Pancreas (tissue), 10 donors: ENCODE data around the gene TARM1. TPM values are rescaled to one million over a fixed set of nuclear protein-coding genes. Genes with fewer than 3 reads are reported as not detected.
A peak's percentile ranks its signal among the peaks of the same experiment; 100 is the strongest.

ENCODE experiments used
- ATAC-seq, 4 donors: fragments of 200-7000 bp; cut with Tn5 transposase; one replicate each; pipeline versions ENCODE4 v1.8.0 to v1.9.1; 2020; ENCODE audit warnings: mild to moderate bottlenecking in 4 of 4, moderate library complexity in 4 of 4
- DNase-seq, 6 donors: peaks; one replicate each; pipeline ENCODE4 v3.0.0-alpha.2; 2020
- FAIRE-seq: peaks from 2 replicates; lab custom pipeline; 2012; peaks lifted over from hg19 to GRCh38; lab: Jason Lieb, UNC
- H3K27ac ChIP-seq, 4 donors: fragments of 200-600 bp; sonication (generic); 1 replicate in 3 of 4; 2 replicates in 1 of 4; pipeline versions ENCODE4 v1.5.0 to v1.8.0; 2020
- H3K27me3 ChIP-seq, 4 donors: fragments of 200-600 bp; one replicate each; pipeline ENCODE4 v1.8.0; 2021
- H3K36me3 ChIP-seq, 3 donors: fragments of 200-600 bp; sonication (generic) in 1 of 3; one replicate each; pipeline versions ENCODE4 v1.5.0 to v1.8.0; 2020 to 2021
- H3K4me1 ChIP-seq, 3 donors: fragments of 200-600 bp; one replicate each; pipeline ENCODE4 v1.8.0; 2021
- H3K4me3 ChIP-seq, 4 donors: fragments of 200-600 bp; sonication (generic) in 2 of 4; one replicate each; pipeline versions ENCODE4 v1.5.0 to v1.8.0; 2020 to 2021
- H3K9me3 ChIP-seq, 4 donors: fragments of 200-600 bp; one replicate each; pipeline ENCODE4 v1.8.0; 2021
- WGBS, 2 donors: extraction: QIAGEN DNeasy Blood & Tissue Kit; methylation state at CpG; one replicate each; pipeline ENCODE4 v1.1.7; 2013; 5-methylcytosine and 5-hydroxymethylcytosine counted together
- intact Hi-C, 3 donors: fragments of 100-400 bp; cut with DNase I; formaldehyde crosslinking; loops; one replicate each; pipeline versions ENCODE4 v1.11.1 to v1.14.2; 2022
- polyA plus RNA-seq, 2 donors: library from polyadenylated mRNA; stranded (reverse); fragments of 200-250 nt; gene quantifications; one replicate each; pipeline ENCODE4 v1.2.3, GENCODE V29; 2013
- total RNA-seq, 6 donors: library from RNA; stranded (reverse); fragmentation: NEBNext Ultra II Directional in 4 of 6; extraction: Animal tissue kit (Norgen Biotek cat#: 25700) in 4 of 6; gene quantifications; one replicate each; pipeline versions ENCODE4 v1.2.1 to v1.2.4, GENCODE V29; 2021 to 2023
- TF ChIP-seq, protein P1 (sequence below), 4 donors: fragments of 200-600 bp; sonication (generic) in 3 of 4; IDR thresholded peaks; one replicate each; pipeline versions ENCODE4 v1.5.0 to v1.8.0; 2021; ENCODE audit warnings: antibody characterized with exemption in 4 of 4
- donor health status: healthy with polysubstance abuse.
- donor health status: DM: no; HTN: no; CAD: no; lungs with moderate emphysema.
- donor health status: DM: no; HTN: no; CAD: no.
- donor health status: control.
- donor health status: control.
- donor health status: Bipolar disorder and iron deficiency.
- donor health status: DM: yes; HTN: yes; CAD: no.
- donor health status: DM: no; HTN: no; CAD: no.
- donor health status: DM: no; HTN: no; CAD: no.
- donor health status: DM: yes; HTN: yes; CAD: no.

The TARM1 gene
- total and polyA plus RNA-seq, 8 donors: not detected

DNA sequence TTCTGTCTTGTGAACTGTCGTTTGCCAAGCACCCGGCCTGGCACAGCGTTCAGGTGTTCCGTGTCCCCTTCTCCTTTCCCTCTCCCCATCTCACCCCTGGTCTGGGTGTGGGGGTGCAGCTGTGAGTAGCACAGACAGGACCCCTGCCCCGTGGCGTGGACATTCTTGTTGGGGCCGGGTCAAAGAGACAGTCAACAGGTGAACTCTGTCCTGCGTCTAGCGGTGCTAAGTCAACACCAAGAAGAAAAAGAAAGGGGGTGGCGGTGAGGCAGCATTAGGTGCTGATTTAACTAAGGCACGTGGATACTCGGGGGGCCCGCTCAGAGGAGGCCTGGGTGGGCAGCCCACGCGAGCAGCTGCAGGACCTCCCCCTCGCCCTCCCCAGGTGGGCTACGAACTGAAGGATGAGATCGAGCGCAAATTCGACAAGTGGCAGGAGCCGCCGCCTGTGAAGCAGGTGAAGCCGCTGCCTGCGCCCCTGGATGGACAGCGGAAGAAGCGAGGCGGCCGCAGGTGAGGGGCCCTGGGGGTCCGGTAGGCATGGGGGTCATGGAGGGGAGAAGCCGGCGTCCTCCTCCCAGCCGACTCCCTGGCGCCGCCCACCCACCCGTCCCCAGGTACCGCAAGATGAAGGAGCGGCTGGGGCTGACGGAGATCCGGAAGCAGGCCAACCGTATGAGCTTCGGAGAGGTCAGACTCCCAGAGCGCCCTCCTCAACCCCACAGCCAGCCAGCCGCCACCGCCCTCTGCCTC lies 46.7 kb upstream of the TARM1 start:
- Histone ChIP-seq H3K27me3 (no peaks in the 10 kb centered on the region), H3K27ac (no peak overlapping the region), H3K4me3 (no peak overlapping the region), H3K4me1 (no peaks in the 10 kb centered on the region), H3K36me3 (peaks cover 7 to 51% (median 42%) of the 10 kb centered on the region in 3 donors), H3K9me3 (no peaks in the 10 kb centered on the region)
- 91 to 92% methylated on average over 42 to 44 of the region's 44 CpGs for WGBS, 2 donors
- no peak for FAIRE-seq
- TF ChIP-seq, protein P1, sequence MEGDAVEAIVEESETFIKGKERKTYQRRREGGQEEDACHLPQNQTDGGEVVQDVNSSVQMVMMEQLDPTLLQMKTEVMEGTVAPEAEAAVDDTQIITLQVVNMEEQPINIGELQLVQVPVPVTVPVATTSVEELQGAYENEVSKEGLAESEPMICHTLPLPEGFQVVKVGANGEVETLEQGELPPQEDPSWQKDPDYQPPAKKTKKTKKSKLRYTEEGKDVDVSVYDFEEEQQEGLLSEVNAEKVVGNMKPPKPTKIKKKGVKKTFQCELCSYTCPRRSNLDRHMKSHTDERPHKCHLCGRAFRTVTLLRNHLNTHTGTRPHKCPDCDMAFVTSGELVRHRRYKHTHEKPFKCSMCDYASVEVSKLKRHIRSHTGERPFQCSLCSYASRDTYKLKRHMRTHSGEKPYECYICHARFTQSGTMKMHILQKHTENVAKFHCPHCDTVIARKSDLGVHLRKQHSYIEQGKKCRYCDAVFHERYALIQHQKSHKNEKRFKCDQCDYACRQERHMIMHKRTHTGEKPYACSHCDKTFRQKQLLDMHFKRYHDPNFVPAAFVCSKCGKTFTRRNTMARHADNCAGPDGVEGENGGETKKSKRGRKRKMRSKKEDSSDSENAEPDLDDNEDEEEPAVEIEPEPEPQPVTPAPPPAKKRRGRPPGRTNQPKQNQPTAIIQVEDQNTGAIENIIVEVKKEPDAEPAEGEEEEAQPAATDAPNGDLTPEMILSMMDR (IDR thresholded peaks at IDR 0.05): no peak
- peak in 2 of 6 donors; percentile 30 to 53 for DNase-seq
- no peak for ATAC-seq
- intact Hi-C loops: no loop called here

DNA sequence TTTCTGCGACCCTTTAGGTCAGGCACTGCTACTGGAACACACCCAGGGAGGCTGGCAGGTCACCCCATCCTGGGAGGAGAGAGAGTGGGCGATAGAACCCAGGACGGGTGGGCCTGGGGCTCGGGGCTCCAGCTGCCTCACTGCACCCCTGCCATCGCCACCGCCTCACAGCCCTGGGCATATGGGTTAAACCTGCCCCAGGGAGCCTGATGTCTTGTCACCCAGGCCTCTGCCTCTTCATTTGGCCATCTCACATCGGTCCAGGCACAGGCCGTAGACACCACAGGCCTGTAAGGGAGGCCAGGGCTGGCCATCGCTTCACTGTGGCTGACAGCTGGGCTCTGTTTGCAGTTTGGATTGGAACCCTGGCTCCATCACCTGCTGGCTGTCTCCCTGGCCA lies 44.5 kb upstream of the TARM1 start:
- TF ChIP-seq, protein P1 (IDR thresholded peaks at IDR 0.05): no peak
- WGBS, 2 donors: 85 to 90% methylated on average over 9 of the region's 9 CpGs
- no peak for ATAC-seq
- intact Hi-C loops: no loop called here
- Histone ChIP-seq H3K9me3 (no peaks in the 10 kb centered on the region), H3K4me1 (no peaks in the 10 kb centered on the region), H3K27me3 (no peaks in the 10 kb centered on the region), H3K36me3 (peaks cover 7 to 63% (median 48%) of the 10 kb centered on the region in 3 donors), H3K27ac (no peak overlapping the region), H3K4me3 (no peak overlapping the region)
- DNase-seq: peak in 2 of 6 donors; percentile 23 to 38
- FAIRE-seq: no peak

DNA sequence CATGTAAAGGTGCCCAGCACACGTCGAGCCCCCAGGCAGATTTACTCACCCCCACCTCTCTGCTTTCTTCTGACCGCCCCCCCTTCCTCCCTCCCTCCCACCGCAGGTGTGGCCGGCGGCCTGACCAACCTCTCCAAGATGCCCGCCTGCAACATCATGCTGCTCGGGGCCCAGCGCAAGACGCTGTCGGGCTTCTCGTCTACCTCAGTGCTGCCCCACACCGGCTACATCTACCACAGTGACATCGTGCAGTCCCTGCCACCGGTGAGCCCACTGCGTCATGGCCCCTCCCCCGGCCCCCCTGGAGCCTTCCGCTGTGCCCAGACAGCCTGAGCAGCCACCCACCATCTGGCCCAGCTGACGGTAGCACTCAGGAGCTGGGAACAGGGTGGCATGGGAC lies 43.2 kb upstream of the TARM1 start:
- no peak for FAIRE-seq
- no peaks in the 10 kb centered on the region for H3K4me1 ChIP-seq
- TF ChIP-seq, protein P1 (IDR thresholded peaks at IDR 0.05): no peak
- no peak overlapping the region for H3K4me3 ChIP-seq
- 92 to 95% methylated on average over 19 of the region's 19 CpGs for WGBS, 2 donors
- intact Hi-C loops: no loop called here
- no peaks in the 10 kb centered on the region for H3K27me3 ChIP-seq
- ATAC-seq: no peak
- no peak overlapping the region for H3K27ac ChIP-seq
- peak in 2 of 6 donors; percentile 22 to 50 for DNase-seq
- peaks cover 7 to 73% (median 44%) of the 10 kb centered on the region in 3 donors for H3K36me3 ChIP-seq
- no peaks in the 10 kb centered on the region for H3K9me3 ChIP-seq

DNA sequence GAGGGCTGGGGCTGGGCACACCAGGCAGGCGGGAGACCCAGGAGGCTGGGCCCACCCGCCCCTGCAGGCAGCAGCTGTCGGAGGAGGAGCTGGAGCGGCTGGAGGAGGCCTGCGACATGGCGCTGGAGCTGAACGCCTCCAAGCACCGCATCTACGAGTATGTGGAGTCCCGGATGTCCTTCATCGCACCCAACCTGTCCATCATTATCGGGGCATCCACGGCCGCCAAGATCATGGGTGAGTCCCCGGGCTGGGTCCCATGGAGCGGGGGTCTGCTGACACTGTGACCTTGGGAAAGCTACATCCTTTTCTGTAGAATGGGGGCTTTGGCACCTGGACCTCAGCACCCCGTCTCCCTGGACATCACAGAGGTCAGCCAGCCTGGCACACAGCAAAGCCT lies 42.5 kb upstream of the TARM1 start:
- 94 to 97% methylated on average over 16 to 17 of the region's 17 CpGs for WGBS, 2 donors
- no peaks in the 10 kb centered on the region for H3K4me1 ChIP-seq
- H3K27ac ChIP-seq: no peak overlapping the region
- FAIRE-seq: no peak
- no peaks in the 10 kb centered on the region for H3K9me3 ChIP-seq
- H3K36me3 ChIP-seq: peaks cover 7 to 67% (median 40%) of the 10 kb centered on the region in 3 donors
- DNase-seq: peak in 2 of 6 donors; percentile 15 to 68
- intact Hi-C loops: no loop called here
- no peak for ATAC-seq
- no peaks in the 10 kb centered on the region for H3K27me3 ChIP-seq
- H3K4me3 ChIP-seq: no peak overlapping the region
- TF ChIP-seq, protein P1 (IDR thresholded peaks at IDR 0.05): no peak

DNA sequence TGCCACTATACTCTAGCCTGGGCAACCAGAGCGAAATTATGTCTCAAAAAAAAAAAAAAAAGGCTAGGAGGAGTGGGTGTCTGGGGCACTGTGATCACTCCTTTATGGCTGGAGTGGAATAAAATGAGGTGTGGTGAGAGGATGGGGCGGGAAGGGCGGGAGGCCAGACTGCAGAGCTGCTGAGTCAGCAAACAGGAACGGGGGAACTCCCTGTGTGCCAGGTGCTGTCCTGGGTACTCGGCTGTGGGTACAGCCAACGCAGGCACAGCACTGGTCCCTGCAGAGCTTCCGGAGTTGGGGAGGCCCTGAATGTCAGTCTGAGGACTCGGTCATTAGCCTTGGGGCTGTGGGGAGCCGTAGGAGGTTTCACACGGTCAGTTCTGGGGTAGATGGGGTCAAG lies 40.1 kb upstream of the TARM1 start:
- no peak for ATAC-seq
- Histone ChIP-seq H3K4me1 (peaks cover 4 to 6% (median 4%) of the 10 kb centered on the region in 3 donors), H3K9me3 (no peaks in the 10 kb centered on the region), H3K36me3 (peaks cover 7 to 59% (median 36%) of the 10 kb centered on the region in 3 donors), H3K27me3 (no peaks in the 10 kb centered on the region), H3K27ac (no peak overlapping the region), H3K4me3 (no peak overlapping the region)
- no peak for DNase-seq
- TF ChIP-seq, protein P1 (IDR thresholded peaks at IDR 0.05): no peak
- FAIRE-seq: no peak
- WGBS, 2 donors: 95 to 96% methylated on average over 10 of the region's 10 CpGs
- intact Hi-C loops: no loop called here
